Embryonic facial prominence (tissue), 1 donor: ENCODE measurements around the gene IL17RB.
A peak's percentile ranks its signal among the peaks of the same experiment; 100 is the strongest.

Experiments
- DNase-seq: peaks from one replicate; pipeline ENCODE4 v3.0.0-alpha.2; 2016; ENCODE audit errors: extremely low spot score

The IL17RB gene

DNA sequence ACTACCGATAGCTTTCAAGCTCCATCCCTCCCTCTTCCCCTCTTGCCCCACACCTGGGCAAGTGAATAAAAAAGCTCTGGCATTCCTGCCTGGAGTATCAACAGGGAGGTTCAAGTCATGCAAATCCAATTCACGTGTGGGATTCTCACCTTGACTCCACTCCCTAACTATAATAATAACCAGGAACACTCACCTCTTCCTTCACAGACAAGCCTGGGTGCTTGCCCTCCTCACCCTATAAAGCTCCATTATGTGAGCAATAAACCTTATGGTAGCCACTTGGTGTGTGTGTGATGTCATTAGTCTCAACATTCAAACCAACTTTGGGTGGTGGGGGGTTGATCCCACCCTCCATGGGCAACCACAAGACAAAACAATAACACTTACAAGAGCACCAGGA, 16.8 kb upstream of the IL17RB start:
- no peak for DNase-seq

GRCh38 chr3:53830944-53831343, 15.4 kb upstream of the IL17RB start:
- no peak for DNase-seq

DNA sequence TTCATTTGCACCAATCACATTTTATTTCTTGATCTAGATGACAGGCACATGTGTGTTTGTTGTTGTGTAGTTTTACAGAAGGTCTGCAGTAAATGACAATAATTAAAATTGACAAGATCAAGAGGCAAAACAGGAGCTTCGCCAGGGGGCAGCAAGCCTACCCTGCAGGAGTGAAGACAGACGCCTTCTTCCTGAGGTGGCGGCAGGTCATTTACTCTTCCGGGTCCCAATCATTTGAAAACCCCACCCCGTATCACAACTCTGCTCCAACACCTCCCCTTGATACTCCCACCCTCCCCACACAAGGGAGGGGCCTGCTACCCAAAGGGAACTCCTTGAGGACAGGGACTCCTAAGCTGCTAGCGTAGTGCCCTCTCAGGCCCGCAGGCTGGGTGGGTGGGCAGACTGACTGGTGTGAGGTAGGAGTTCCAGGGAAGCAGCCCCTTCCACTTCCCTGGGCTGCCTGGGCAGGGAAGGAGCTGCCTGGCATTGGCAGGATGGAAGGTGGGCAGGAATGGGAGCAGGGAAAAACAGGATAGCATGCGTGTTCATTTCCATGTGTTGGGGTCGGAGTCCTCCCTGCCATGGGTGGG, 13.2 kb upstream of the IL17RB start:
- DNase-seq: no peak

- no peak for DNase-seq
Observed at GRCh38 chr3:53833700-53834099, 12.7 kb upstream of the IL17RB start.

DNA sequence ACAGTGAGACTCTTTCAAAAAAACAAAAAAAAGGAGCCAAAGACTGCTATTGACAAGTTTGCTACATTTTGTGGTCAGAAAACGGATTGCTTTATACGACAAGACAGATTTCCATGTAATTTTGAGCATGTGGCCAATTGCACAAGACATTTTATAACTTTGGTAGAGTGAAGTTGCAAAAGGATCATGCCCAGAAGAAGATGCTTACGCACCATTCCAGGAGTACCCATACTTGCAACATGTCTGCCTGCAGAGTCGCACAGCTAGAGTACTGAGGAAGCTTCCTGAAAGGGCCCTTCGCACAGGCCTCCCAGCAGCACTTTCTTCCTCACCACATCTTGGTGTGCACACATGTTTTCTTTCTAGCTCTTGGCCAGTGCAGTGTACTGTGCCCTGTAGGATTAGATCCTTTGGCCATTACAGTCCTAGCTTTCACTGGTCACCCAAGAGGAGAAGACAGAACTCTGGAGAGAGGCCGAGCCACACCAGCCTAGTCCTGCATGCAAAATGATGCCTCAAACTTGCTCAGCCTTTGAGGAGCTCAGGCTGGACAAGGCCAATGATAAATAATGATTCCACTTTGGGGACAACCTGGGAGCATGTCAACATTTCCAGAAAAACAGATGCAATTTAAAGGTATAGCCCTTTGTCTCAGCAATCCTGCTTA, 11.8 kb upstream of the IL17RB start:
- no peak for DNase-seq

GRCh38 chr3:53835257-53835656, 11.1 kb upstream of the IL17RB start:
- DNase-seq: no peak

DNA sequence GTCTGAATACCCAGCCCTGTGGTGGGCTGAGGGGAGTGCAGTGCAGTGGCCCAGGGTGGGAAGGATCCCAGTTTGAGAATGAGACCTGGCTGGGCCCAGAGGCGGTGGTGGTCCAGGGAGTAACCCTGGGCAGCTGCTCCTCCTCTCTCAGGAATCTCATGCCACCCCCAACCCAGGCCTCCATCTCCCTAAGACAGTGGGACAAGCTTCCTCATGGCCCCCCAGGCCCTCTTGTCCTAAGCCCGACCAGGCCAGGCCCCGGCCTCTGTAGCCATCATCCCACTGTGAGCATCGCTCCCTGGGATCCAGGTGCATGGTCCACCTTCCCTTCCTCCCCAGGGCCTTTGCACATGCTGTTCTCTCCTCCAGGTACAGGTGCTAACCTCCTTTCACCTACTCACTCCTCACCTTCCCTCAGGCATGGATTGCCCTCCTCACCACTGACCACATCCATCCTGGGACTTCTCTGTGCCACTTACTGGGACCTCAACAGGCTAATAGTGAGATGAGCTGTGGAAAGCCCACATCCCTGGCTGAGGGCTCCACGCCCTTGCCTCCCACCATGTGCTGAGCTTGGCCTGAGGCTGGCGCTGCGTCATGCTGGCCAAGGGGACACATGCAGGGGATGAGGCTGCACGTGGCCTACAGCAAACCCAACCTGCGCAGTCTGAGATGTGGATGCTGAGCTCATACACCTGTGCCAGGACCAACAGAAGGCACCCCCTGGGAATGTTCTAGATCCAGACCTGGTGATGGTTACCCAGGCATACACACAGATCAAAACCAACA, 10.1 kb upstream of the IL17RB start:
- DNase-seq: no peak

GRCh38 chr3:53837331-53837730, 9.0 kb upstream of the IL17RB start:
- no peak for DNase-seq

- DNase-seq: no peak
Observed at GRCh38 chr3:53841296-53841695, 5.1 kb upstream of the IL17RB start.

DNA sequence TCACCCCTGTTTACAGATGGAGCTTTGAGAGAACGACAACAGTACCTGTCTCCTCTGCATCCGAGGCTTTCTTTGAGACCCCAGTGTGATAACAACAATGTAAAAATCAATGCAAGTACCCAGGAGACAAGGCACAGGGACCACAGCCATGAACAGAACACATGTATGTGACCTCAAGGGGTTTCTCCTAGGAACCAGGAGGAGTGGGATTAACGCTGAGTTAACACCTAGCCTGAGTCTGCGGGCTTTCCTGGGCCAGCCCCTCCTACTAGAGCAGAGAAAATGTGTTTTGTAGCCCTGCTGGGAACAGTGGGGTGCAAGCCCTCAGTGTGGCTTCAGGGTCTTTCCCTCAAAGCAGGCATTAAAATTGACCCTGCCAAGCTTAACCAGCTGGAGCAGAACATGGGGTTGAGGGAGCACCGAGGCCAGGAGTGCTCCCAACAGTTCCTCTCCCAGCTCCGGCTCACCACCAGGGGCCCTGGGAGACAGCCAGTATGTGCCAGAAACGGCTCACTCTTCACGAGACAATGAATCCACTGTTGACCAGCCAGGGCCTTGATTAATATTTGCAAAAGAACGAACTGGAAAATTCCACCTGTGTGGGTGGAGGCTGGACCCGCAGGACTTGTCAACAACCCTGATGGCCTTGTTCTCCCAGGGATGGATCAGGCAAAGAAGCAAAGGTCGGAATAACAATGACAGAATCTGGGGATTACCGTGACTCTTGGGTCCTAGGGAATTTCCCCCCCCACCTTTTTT, 3.8 kb upstream of the IL17RB start:
- no peak for DNase-seq

DNA sequence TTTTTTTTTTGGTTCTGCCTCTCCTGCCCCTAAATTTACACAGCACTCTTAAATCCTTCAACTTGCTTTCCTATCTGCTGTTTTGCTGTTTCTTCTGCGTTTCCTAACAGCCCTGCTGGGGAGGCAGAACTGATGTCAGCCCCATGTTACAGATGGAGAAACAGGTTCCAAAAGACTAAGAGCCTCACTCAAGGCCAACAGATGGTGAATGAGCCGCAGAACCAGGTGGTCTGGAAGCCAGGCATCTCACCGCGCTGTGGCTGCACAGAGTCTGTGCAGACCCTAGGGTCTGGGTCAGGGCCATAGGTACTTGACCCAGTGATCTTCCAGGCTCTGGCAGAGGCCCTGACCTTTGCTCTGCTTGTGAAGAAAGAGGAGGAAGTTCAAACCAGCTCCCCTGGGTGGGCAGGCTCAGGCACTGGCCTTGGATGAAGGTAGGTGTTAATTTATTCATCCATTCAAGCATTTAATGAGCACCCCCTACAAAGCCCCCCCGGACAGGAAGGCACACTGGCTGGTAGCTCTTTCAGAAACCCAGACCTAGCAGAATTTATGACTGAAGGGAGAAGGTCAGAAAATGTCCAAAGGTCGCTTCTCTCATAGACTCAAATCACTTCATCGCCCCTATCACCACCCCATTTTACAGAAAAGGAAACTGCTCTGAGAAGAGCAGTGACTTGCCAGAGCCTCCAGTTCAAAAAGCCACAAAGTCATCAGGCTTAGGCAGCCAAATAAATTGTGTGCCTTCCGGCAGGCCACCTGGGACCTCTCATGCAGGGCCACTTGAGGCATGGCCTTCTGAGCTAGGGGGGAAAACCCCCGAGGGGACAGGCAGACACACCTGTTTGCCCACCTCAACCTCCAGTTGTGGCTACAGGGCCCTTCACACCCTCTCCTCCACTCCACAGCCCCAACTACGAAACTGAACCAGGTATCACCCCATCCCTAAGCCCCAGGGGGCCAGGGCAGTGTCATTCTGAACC, 2.9 kb upstream of the IL17RB start:
- no peak for DNase-seq

DNA sequence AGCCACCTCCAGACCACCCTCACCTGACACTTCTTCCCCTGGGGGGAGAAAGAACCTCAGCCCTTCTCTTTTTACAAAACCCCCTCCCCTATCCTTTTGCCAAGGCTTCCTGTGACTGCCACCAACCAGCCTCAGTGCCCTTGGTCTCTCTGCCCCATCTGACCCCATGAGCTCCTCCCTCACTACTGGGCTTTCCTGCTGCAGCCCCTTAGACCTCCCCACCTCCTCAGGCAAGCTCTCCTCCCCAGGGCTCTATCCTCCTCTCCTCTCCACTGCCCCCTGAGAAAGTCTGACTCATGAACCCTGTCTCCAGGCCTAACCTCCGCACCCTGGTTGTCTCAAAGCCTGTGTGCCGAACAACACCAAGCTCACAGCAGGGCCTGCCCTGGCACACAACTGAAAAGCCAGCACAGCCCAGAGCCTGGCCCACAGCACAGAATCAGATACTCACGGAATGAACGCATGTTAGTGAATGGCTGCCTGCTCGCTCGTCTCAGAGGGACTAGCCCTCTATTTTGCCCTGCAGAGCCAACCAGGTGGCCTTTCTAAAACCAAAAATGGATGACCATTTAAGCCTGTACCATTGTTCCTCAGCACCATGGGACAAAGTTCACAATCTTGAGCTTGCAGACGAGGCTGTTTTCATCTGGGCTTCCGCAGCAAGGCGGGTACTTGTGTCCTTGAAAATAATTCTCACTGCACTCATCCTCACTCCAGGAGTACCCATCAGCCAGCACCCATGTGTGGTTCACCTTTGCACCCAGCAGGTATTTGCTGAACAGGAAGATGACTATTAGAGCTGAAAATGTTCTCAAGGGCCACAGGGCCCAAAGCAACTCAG, 1.9 kb upstream of the IL17RB start:
- DNase-seq: no peak

DNA sequence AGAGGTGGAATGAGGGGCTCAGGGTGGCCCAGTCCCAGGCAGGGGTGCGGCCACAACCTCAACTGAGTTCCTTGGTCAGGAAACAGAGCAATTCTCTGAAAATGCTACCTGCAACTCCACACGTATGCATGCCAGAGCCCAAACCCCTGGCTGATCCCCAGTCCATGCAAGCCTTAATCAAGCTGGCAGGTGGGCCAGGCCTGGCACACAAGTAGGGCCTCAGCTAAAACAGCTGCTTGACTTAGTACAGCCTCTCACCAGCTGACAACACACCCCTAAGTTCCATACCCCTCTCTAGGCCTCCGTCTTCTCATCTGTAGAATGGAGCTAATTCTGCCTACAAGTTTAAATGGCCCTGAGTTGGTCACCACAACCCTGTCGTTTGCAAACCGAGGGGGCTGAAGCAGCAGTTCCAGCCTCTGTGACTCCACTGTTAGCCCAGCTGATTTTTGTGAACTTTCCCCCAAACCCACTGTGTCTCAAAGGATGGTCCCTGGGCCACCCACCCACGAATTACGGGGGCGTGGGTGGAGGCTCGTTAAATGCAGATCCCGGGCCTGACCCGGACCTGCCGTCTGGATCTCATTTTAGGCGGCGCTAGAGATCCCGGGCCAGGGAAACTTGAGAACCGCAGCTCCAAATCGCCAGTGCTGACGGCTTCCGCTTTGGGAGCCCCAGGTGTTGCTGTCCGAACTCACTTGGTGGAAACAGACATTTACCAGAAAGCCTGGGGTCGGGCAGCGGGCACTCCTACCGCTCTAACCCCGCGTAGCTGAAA, 1.1 kb upstream of the IL17RB start:
- peak; percentile 30 for DNase-seq

GRCh38 chr3:53845881-53846133, 561 bp upstream of the IL17RB start:
- DNase-seq: no peak

DNA sequence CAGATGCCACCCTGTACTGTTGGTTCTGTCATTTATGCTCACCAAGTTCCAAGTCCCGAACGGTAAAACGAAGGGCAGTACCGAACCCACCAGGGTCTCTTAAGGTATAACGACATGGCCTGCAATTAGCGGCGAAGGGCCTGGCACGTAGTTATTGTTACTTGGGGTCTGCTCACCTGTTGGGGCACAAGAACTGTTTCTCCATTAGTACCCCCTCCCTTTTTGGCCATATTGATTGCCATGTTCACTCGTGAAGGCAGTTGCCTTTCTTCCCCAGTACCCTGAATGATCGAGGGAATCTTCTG, 435 bp downstream of the IL17RB start:
- no peak for DNase-seq

GRCh38 chr3:53849916-53850315, 3.5 kb downstream of the IL17RB start:
- no peak for DNase-seq

GRCh38 chr3:53850895-53851294, 4.5 kb downstream of the IL17RB start:
- DNase-seq: no peak

DNA sequence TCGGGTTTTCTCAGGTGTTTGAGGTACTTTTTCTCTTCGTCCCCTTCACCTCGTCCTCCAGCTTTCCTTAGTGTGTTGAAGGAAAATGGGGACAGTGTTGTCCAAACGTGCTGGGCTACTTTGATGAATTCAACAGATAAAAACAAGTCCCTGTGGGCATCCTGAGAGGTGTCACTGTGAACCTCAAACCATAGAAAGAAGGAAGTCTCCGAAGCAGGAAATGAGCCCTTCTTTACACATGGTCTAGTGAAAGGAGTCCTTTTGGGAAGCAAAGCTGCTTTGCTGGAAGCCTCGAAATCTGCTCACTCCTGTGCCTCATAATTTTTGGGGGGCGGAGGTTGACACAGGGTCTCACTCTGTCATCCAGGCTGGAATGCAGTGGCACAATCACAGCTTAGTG, 10.6 kb downstream of the IL17RB start:
- no peak for DNase-seq

- no peak for DNase-seq
Observed at GRCh38 chr3:53858096-53858741, 11.9 kb downstream of the IL17RB start.
